Chondrocyte (in vitro differentiated cells): ENCODE measurements around the gene PLXNA2. TPM values are rescaled to one million over a fixed set of nuclear protein-coding genes. Genes with fewer than 3 reads are reported as not detected.
A peak's percentile ranks its signal among the peaks of the same experiment; 100 is the strongest.

Experiments
- DNase-seq: peaks from one replicate; pipeline ENCODE4 v3.0.0; 2021; ENCODE audit warnings: mixed read lengths, low spot score
- H3K27ac Mint-ChIP-seq: one replicate; pipeline ENCODE4 v1.8.0; 2021; ENCODE audit warnings: mild to moderate bottlenecking, moderate library complexity, mixed read lengths; ENCODE audit not compliant: unreplicated experiment
- H3K27me3 Mint-ChIP-seq: 2 replicates; pipeline ENCODE4 v1.8.0; 2021; ENCODE audit warnings: low read depth, mixed read lengths
- H3K36me3 Mint-ChIP-seq: 2 replicates; pipeline ENCODE4 v1.8.0; 2021; ENCODE audit warnings: low read depth, mixed read lengths
- H3K4me1 Mint-ChIP-seq: 2 replicates; pipeline ENCODE4 v1.8.0; 2021; ENCODE audit warnings: low read depth, mild to moderate bottlenecking, mixed read lengths
- H3K4me3 Mint-ChIP-seq: one replicate; pipeline ENCODE4 v1.8.0; 2021; ENCODE audit warnings: mild to moderate bottlenecking, moderate library complexity, mixed read lengths; ENCODE audit not compliant: unreplicated experiment
- H3K9me3 Mint-ChIP-seq: 2 replicates; pipeline ENCODE4 v1.8.0; 2021; ENCODE audit warnings: low read depth, mixed read lengths
- CTCF ChIP-seq: fragments of 200-600 bp; sonication (generic); IDR thresholded peaks from 2 replicates; pipeline ENCODE4 v1.5.0; 2021; ENCODE audit warnings: antibody characterized with exemption, mild to moderate bottlenecking, moderate library complexity
- total RNA-seq: library from RNA; stranded (reverse); gene quantifications from 3 replicates; pipeline ENCODE4 v1.2.1, GENCODE V29; 2021

PLXNA2 gene
- total RNA-seq, 1 donor from 2014 or later, result 22.0 TPM

GRCh38 chr1:208142590-208143382, 101.4 kb downstream of the PLXNA2 start:
- no peak overlapping the region for H3K27ac Mint-ChIP-seq
- H3K27me3 Mint-ChIP-seq, result no peaks in the 10 kb centered on the region
- DNase-seq, result no peak
- no peaks in the 10 kb centered on the region for H3K9me3 Mint-ChIP-seq
- peaks cover 14% of the 10 kb centered on the region for H3K4me1 Mint-ChIP-seq
- H3K36me3 Mint-ChIP-seq, result peaks cover 8% of the 10 kb centered on the region
- TF ChIP-seq CTCF, result no peak
- no peak overlapping the region for H3K4me3 Mint-ChIP-seq

GRCh38 chr1:208141610-208142192, 102.5 kb downstream of the PLXNA2 start:
- Mint-ChIP-seq H3K36me3 (peaks cover 8% of the 10 kb centered on the region), H3K4me3 (no peak overlapping the region), H3K9me3 (no peaks in the 10 kb centered on the region), H3K27ac (no peak overlapping the region), H3K27me3 (no peaks in the 10 kb centered on the region), H3K4me1 (peaks cover 25% of the 10 kb centered on the region)
- TF ChIP-seq CTCF, result no peak
- no peak for DNase-seq

GRCh38 chr1:208139434-208140045, 104.6 kb downstream of the PLXNA2 start:
- DNase-seq, result no peak
- H3K27me3 Mint-ChIP-seq, result no peaks in the 10 kb centered on the region
- H3K36me3 Mint-ChIP-seq, result peaks cover 8% of the 10 kb centered on the region
- H3K9me3 Mint-ChIP-seq, result no peaks in the 10 kb centered on the region
- H3K27ac Mint-ChIP-seq, result no peak overlapping the region
- TF ChIP-seq CTCF, result no peak
- H3K4me3 Mint-ChIP-seq, result no peak overlapping the region
- H3K4me1 Mint-ChIP-seq, result peaks cover 43% of the 10 kb centered on the region

- no peak overlapping the region for H3K27ac Mint-ChIP-seq
- no peak overlapping the region for H3K4me3 Mint-ChIP-seq
- peaks cover 51% of the 10 kb centered on the region for H3K4me1 Mint-ChIP-seq
- H3K36me3 Mint-ChIP-seq, result peaks cover 6% of the 10 kb centered on the region
- no peaks in the 10 kb centered on the region for H3K9me3 Mint-ChIP-seq
- DNase-seq, result no peak
- TF ChIP-seq CTCF, result no peak
- H3K27me3 Mint-ChIP-seq, result no peaks in the 10 kb centered on the region
Measured at GRCh38 chr1:208137193-208137592, 107.0 kb downstream of the PLXNA2 start.

- Mint-ChIP-seq H3K9me3 (no peaks in the 10 kb centered on the region), H3K4me3 (no peak overlapping the region), H3K4me1 (peaks cover 56% of the 10 kb centered on the region), H3K27ac (peak overlapping the region; percentile 77), H3K36me3 (peaks cover 6% of the 10 kb centered on the region), H3K27me3 (no peaks in the 10 kb centered on the region)
- DNase-seq, result no peak
- no peak for TF ChIP-seq CTCF
Measured at GRCh38 chr1:208136459-208137182, 107.6 kb downstream of the PLXNA2 start.
